Measurements from ENCODE around the gene SERGEF.

GRCh38 chr11:17786824-17787525, 225.9 kb downstream of the SERGEF start:
- TF ChIP-seq CTCF (IDR thresholded peaks at IDR 0.05; ENCODE audit: insufficient read depth, low read length) (no peak), REST (IDR thresholded peaks at IDR 0.05; ENCODE audit: insufficient replicate concordance, low read depth) (no peak), POLR2AphosphoS5 (IDR thresholded peaks at IDR 0.05; ENCODE audit: low read depth) (no peak), GABPA (IDR thresholded peaks at IDR 0.05; ENCODE audit: low read depth) (no peak), SPI1 (IDR thresholded peaks at IDR 0.05; ENCODE audit: borderline replicate concordance, low read depth) (no peak)

Data from HL-60 (cell line).